Left lung (tissue), 10 donors: ENCODE data around the gene AKAP7. TPM values are rescaled to one million over a fixed set of nuclear protein-coding genes. Genes with fewer than 3 reads are reported as not detected.

Source experiments
- ATAC-seq: fragments of 200-7000 bp; cut with Tn5 transposase; one replicate; pipeline ENCODE4 v1.9.1; 2020; ENCODE audit warnings: moderate library complexity
- DNase-seq, 4 donors: peaks; one replicate each; pipeline ENCODE4 v3.0.0-alpha.2; 2013 to 2020
- H3K27ac ChIP-seq, 2 donors: fragments of 200-600 bp; sonication (generic) in 1 of 2; one replicate each; pipeline versions ENCODE4 v1.5.0 to v1.8.0; 2020 to 2021
- H3K27me3 ChIP-seq, 2 donors: fragments of 200-600 bp; sonication (generic) in 1 of 2; one replicate each; pipeline versions ENCODE4 v1.5.0 to v1.8.0; 2020 to 2021
- H3K36me3 ChIP-seq, 2 donors: fragments of 200-600 bp; sonication (generic) in 1 of 2; one replicate each; pipeline versions ENCODE4 v1.5.0 to v1.8.0; 2020 to 2021
- H3K4me1 ChIP-seq, 2 donors: fragments of 200-600 bp; one replicate each; pipeline ENCODE4 v1.8.0; 2021
- H3K4me3 ChIP-seq, 2 donors: fragments of 200-600 bp; sonication (generic) in 1 of 2; one replicate each; pipeline versions ENCODE4 v1.5.0 to v1.8.0; 2020 to 2021; ENCODE audit warnings: mild to moderate bottlenecking in 1 of 2
- H3K9me3 ChIP-seq, 2 donors: fragments of 200-600 bp; sonication (generic) in 1 of 2; one replicate each; pipeline versions ENCODE4 v1.5.0 to v1.8.0; 2020 to 2021
- intact Hi-C, 2 donors: fragments of 100-400 bp; cut with DNase I; formaldehyde crosslinking; loops; one replicate each; pipeline versions ENCODE4 v1.11.2 to v1.14.2; 2022
- polyA plus RNA-seq, 6 donors: library from polyadenylated mRNA; unstranded; fragments of 120-200 nt; gene quantifications; one replicate each; pipeline ENCODE4 v1.2.1, GENCODE V29; 2013; ENCODE audit not compliant: insufficient read length in 6 of 6
- total RNA-seq, 2 donors: library from RNA; stranded (reverse); fragmentation: NEBNext Ultra II Directional; extraction: Animal tissue kit (Norgen Biotek cat#: 25700); gene quantifications; one replicate each; pipeline ENCODE4 v1.2.1, GENCODE V29; 2021
- TF ChIP-seq, protein P1 (sequence below), 2 donors: fragments of 200-600 bp; sonication (generic) in 1 of 2; IDR thresholded peaks; one replicate each; pipeline versions ENCODE4 v1.5.0 to v1.8.0; 2021; ENCODE audit warnings: antibody characterized with exemption in 2 of 2
- donor health status: DM: no; HTN: yes; CAD: no.
- donor health status: DM: no; HTN: no; CAD: no.

The AKAP7 gene
- total and polyA plus RNA-seq, 8 donors = 9.3 to 28.2 (median 21.2) TPM

DNA sequence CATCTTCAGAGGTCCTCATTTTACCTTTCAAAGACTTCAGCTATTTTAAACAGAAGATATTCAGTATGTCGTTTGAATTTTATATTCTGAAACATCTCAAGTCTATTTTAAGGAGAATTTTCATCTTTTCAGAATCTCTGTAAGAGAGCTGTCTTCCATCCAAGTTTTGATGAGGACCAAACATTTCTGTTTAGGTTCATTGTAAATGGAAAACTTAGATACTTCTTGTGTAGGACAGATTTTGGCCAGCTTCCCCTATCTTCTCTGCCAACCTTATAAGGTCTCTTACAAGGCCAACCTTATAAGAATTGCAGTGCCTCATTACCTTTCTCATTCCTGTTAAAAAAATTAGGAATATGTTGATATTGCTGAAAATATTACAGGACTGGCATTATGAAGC is 88.1 kb downstream of the AKAP7 start:
- no peaks in the 10 kb centered on the region for H3K4me1 ChIP-seq
- H3K27ac ChIP-seq = no peak overlapping the region
- H3K36me3 ChIP-seq = no peaks in the 10 kb centered on the region
- no peak overlapping the region for H3K4me3 ChIP-seq
- no peaks in the 10 kb centered on the region for H3K27me3 ChIP-seq
- no peaks in the 10 kb centered on the region for H3K9me3 ChIP-seq
- DNase-seq = no peak
- intact Hi-C loops = no loop called here
- TF ChIP-seq, protein P1, sequence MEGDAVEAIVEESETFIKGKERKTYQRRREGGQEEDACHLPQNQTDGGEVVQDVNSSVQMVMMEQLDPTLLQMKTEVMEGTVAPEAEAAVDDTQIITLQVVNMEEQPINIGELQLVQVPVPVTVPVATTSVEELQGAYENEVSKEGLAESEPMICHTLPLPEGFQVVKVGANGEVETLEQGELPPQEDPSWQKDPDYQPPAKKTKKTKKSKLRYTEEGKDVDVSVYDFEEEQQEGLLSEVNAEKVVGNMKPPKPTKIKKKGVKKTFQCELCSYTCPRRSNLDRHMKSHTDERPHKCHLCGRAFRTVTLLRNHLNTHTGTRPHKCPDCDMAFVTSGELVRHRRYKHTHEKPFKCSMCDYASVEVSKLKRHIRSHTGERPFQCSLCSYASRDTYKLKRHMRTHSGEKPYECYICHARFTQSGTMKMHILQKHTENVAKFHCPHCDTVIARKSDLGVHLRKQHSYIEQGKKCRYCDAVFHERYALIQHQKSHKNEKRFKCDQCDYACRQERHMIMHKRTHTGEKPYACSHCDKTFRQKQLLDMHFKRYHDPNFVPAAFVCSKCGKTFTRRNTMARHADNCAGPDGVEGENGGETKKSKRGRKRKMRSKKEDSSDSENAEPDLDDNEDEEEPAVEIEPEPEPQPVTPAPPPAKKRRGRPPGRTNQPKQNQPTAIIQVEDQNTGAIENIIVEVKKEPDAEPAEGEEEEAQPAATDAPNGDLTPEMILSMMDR (IDR thresholded peaks at IDR 0.05) = no peak
- no peak for ATAC-seq

DNA sequence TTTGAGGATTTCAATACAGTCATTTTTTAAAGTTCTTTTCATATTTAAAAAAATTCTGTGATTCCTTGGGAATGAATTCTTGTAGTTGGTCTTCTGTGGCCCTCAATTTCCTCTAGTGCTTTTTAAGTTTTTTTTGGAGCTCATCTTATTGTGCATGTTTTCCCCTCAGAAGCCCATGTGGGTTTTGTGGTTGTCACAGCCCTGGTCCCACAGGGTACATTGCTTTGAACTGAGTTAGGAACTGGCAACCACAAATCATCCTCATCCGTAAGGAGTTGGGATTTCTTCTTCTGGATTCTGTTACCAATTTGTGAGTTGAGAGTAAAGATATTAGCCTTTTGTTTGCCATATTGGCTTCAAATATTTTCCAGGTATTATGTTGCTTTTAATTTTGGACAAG is 89.9 kb downstream of the AKAP7 start:
- H3K4me3 ChIP-seq = no peak overlapping the region
- H3K27ac ChIP-seq = no peak overlapping the region
- ATAC-seq (no peak), DNase-seq (no peak)
- no peaks in the 10 kb centered on the region for H3K36me3 ChIP-seq
- H3K27me3 ChIP-seq = no peaks in the 10 kb centered on the region
- no peaks in the 10 kb centered on the region for H3K4me1 ChIP-seq
- intact Hi-C loops = no loop called here
- peaks cover 0 to 2% of the 10 kb centered on the region in 2 donors for H3K9me3 ChIP-seq
- TF ChIP-seq, protein P1 (IDR thresholded peaks at IDR 0.05) = no peak

DNA sequence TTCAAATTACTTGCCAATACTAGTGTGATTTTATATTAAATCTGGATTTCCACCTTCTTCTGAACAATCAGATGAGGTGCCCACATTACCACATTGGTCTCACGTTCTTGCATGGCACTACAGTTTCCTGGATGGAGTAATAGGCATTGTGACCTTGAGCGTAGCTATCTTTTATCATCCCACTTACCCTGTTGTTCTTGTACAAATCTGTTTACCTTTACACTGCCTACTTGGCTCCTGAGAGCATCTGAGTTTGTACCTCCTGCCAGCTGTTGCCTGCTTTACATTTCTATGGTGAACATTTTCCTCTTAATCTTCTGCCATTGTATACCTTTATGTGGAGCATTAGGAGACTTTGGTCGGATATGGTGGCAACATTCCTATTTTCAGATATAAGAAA is 90.7 kb downstream of the AKAP7 start:
- Histone ChIP-seq H3K27me3 (no peaks in the 10 kb centered on the region), H3K4me3 (no peak overlapping the region), H3K36me3 (no peaks in the 10 kb centered on the region), H3K4me1 (no peaks in the 10 kb centered on the region), H3K9me3 (peaks cover 0 to 2% of the 10 kb centered on the region in 2 donors), H3K27ac (no peak overlapping the region)
- intact Hi-C loops = no loop called here
- DNase-seq = no peak
- TF ChIP-seq, protein P1 (IDR thresholded peaks at IDR 0.05) = no peak
- no peak for ATAC-seq

DNA sequence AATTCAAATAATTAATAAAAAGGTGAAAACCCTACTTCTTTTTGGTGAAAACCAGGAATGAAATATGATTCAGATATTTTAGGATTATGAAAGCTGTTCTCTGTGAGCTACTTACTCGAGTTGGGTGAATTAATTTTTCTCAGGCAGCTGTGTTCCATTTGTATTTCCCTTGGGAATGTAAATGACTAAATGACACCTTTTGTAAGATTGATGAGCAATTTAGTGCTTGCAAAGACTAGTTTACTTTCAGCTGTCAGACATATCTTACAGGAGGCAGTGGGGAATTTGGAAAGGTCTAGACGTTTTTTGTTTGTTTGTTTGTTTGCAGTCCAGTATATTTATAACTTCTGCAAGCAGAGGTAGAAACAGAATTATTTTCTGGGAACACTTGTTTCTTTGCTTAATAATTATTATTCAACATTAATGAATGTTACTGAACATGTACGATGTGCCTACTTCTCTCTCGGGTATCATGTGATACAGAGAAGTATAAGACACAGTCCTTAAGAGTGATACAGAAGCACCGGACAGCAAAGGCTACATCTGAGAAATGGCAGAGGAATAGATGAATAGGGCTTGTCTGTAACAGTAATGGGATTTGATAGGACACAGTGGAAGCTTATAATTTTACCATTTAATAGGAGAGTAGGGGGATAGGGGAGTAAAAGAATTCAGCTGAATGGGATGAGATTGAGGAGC is 91.3 kb downstream of the AKAP7 start:
- no peak overlapping the region for H3K4me3 ChIP-seq
- DNase-seq (no peak), ATAC-seq (no peak)
- no peaks in the 10 kb centered on the region for H3K4me1 ChIP-seq
- H3K27ac ChIP-seq = no peak overlapping the region
- peaks cover 0 to 2% of the 10 kb centered on the region in 2 donors for H3K9me3 ChIP-seq
- H3K27me3 ChIP-seq = no peaks in the 10 kb centered on the region
- H3K36me3 ChIP-seq = no peaks in the 10 kb centered on the region
- intact Hi-C loops = no loop called here
- TF ChIP-seq, protein P1 (IDR thresholded peaks at IDR 0.05) = no peak

DNA sequence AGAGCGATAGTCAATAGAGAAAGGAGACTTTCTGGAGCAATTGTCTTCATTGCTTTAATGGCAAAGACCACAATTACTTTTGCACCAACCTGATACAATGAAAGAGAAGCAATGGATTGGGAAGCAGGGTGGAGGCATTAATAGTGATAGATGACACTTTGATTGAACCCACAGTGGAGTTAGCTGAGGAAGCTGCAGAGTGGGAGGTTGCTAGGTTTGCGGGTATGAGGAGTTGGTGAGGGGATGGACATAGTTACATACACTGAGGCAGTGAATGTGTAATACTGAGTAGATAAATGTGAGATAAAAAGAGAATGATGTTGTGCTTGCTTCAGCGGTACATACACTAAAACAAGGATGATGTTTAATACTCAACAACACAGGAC is 91.9 kb downstream of the AKAP7 start:
- Histone ChIP-seq H3K27me3 (no peaks in the 10 kb centered on the region), H3K27ac (no peak overlapping the region), H3K4me3 (no peak overlapping the region), H3K9me3 (peaks cover 0 to 2% of the 10 kb centered on the region in 2 donors), H3K4me1 (no peaks in the 10 kb centered on the region), H3K36me3 (no peaks in the 10 kb centered on the region)
- ATAC-seq (no peak), DNase-seq (no peak)
- TF ChIP-seq, protein P1 (IDR thresholded peaks at IDR 0.05) = no peak
- intact Hi-C loops = no loop called here
